ENCODE data around the gene FBXW9.

- TF ChIP-seq GLIS3 (CRISPR knock-in tag; IDR thresholded peaks at IDR 0.05) (no peak), ZC3H10 (CRISPR knock-in tag; IDR thresholded peaks at IDR 0.05) (no peak), ZFP3 (CRISPR knock-in tag; IDR thresholded peaks at IDR 0.05) (no peak), BACH2 (CRISPR knock-in tag; IDR thresholded peaks at IDR 0.05; ENCODE audit: borderline replicate concordance) (no peak), ZNF565 (CRISPR knock-in tag; conservative IDR thresholded peaks at IDR 0.05; ENCODE audit: low read depth) (no peak), ARNTL (CRISPR knock-in tag; IDR thresholded peaks at IDR 0.05; ENCODE audit: borderline replicate concordance, low read depth) (no peak)
- TF ChIP-seq, protein P1, sequence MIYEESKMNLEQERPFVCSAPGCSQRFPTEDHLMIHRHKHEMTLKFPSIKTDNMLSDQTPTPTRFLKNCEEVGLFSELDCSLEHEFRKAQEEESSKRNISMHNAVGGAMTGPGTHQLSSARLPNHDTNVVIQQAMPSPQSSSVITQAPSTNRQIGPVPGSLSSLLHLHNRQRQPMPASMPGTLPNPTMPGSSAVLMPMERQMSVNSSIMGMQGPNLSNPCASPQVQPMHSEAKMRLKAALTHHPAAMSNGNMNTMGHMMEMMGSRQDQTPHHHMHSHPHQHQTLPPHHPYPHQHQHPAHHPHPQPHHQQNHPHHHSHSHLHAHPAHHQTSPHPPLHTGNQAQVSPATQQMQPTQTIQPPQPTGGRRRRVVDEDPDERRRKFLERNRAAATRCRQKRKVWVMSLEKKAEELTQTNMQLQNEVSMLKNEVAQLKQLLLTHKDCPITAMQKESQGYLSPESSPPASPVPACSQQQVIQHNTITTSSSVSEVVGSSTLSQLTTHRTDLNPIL (CRISPR knock-in tag; IDR thresholded peaks at IDR 0.05; ENCODE audit: low read depth), result no peak
Measured at GRCh38 chr19:12715929-12716328, 19.5 kb upstream of the FBXW9 start.

All from SK-N-SH treated with all-trans-retinoic acid at 6 μM for 48 hours (cell line).